Upper lobe of left lung (tissue), 6 donors: ENCODE results near the gene HNMT. TPM values are rescaled to one million over a fixed set of nuclear protein-coding genes. Genes with fewer than 3 reads are reported as not detected.

Experiments used
- ATAC-seq, 2 donors: fragments of 200-7000 bp; cut with Tn5 transposase; one replicate each; pipeline ENCODE4 v1.9.1; 2022; ENCODE audit warnings: mild to moderate bottlenecking in 2 of 2, moderate library complexity in 2 of 2; ENCODE audit not compliant: low FRiP score in 2 of 2
- DNase-seq, 2 donors: peaks; one replicate each; pipeline ENCODE4 v3.0.0-alpha.2; 2019 to 2020
- H3K27ac ChIP-seq, 4 donors: fragments of 200-600 bp; sonication (generic); one replicate each; pipeline ENCODE4 v1.5.1; 2016 to 2019
- H3K27me3 ChIP-seq, 4 donors: fragments of 200-600 bp; sonication (generic); one replicate each; pipeline ENCODE4 v1.5.1; 2017 to 2019
- H3K36me3 ChIP-seq, 4 donors: fragments of 200-600 bp; sonication (generic); one replicate each; pipeline ENCODE4 v1.5.1; 2016 to 2019
- H3K4me1 ChIP-seq, 4 donors: fragments of 200-600 bp; sonication (generic); one replicate each; pipeline ENCODE4 v1.5.1; 2018 to 2019
- H3K4me3 ChIP-seq, 4 donors: fragments of 200-600 bp; sonication (generic); one replicate each; pipeline ENCODE4 v1.5.1; 2017 to 2019; ENCODE audit warnings: mild to moderate bottlenecking in 2 of 4, moderate library complexity in 1 of 4
- H3K9me3 ChIP-seq, 4 donors: fragments of 200-600 bp; sonication (generic); one replicate each; pipeline ENCODE4 v1.5.1; 2018 to 2019
- EP300 ChIP-seq, 4 donors: sonication (generic); formaldehyde crosslinking; IDR thresholded peaks; one replicate each; pipeline ENCODE4 v1.5.1; 2017; ENCODE audit warnings: antibody characterized with exemption in 4 of 4, control low read depth in 2 of 4
- POLR2A ChIP-seq, 4 donors: fragments of 450-650 bp; IDR thresholded peaks; one replicate each; pipeline ENCODE4 v1.5.1; 2016 to 2017; ENCODE audit warnings: antibody characterized with exemption in 4 of 4, mild to moderate bottlenecking in 2 of 4
- POLR2AphosphoS5 ChIP-seq, 2 donors: sonication (generic); formaldehyde crosslinking; IDR thresholded peaks; one replicate each; pipeline ENCODE4 v1.5.1; 2017; ENCODE audit warnings: antibody characterized with exemption in 2 of 2
- WGBS, 2 donors: methylation state at CpG; one replicate each; pipeline ENCODE4 v1.1.5; 2017 to 2018; 5-methylcytosine and 5-hydroxymethylcytosine counted together
- total RNA-seq, 6 donors: library from RNA; depleted of rRNA in 4 of 6; stranded (reverse); fragments of >200 nt in 4 of 6; gene quantifications; one replicate each; pipeline versions ENCODE4 v1.1.0 to v1.2.1, GENCODE V29; 2016 to 2021
- TF ChIP-seq, protein P1 (sequence below), 6 experiments: fragments of 450-650 bp in 4 of 6; fragments of 200-600 bp in 2 of 6; sonication (generic) in 2 of 6; IDR thresholded peaks; one replicate each; pipeline ENCODE4 v1.5.1; 2016 to 2019; ENCODE audit warnings: antibody characterized with exemption in 6 of 6
- donor health status: DM: no; HTN: no; CAD: no; lungs with moderate emphysema.
- donor health status: DM: no; HTN: yes; CAD: no; lungs with severe emphysema.

Gene HNMT
- total RNA-seq, 6 donors from 2014 or later: 36.1 to 81.7 (median 67.5) TPM

GRCh38 chr2:138018866-138019688, 54.8 kb downstream of the HNMT start:
- no peak overlapping the region for H3K4me3 ChIP-seq
- no peak overlapping the region for H3K27ac ChIP-seq
- no peaks in the 10 kb centered on the region for H3K27me3 ChIP-seq
- ATAC-seq: no peak
- H3K4me1 ChIP-seq: no peaks in the 10 kb centered on the region
- DNase-seq: no peak
- TF ChIP-seq POLR2AphosphoS5 (IDR thresholded peaks at IDR 0.05) (no peak), POLR2A (IDR thresholded peaks at IDR 0.05) (no peak), EP300 (IDR thresholded peaks at IDR 0.05) (no peak)
- TF ChIP-seq, protein P1, sequence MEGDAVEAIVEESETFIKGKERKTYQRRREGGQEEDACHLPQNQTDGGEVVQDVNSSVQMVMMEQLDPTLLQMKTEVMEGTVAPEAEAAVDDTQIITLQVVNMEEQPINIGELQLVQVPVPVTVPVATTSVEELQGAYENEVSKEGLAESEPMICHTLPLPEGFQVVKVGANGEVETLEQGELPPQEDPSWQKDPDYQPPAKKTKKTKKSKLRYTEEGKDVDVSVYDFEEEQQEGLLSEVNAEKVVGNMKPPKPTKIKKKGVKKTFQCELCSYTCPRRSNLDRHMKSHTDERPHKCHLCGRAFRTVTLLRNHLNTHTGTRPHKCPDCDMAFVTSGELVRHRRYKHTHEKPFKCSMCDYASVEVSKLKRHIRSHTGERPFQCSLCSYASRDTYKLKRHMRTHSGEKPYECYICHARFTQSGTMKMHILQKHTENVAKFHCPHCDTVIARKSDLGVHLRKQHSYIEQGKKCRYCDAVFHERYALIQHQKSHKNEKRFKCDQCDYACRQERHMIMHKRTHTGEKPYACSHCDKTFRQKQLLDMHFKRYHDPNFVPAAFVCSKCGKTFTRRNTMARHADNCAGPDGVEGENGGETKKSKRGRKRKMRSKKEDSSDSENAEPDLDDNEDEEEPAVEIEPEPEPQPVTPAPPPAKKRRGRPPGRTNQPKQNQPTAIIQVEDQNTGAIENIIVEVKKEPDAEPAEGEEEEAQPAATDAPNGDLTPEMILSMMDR (IDR thresholded peaks at IDR 0.05): no peak
- no peaks in the 10 kb centered on the region for H3K36me3 ChIP-seq
- 84 to 85% methylated on average over 3 of the region's 3 CpGs for WGBS, 2 donors
- no peaks in the 10 kb centered on the region for H3K9me3 ChIP-seq

DNA sequence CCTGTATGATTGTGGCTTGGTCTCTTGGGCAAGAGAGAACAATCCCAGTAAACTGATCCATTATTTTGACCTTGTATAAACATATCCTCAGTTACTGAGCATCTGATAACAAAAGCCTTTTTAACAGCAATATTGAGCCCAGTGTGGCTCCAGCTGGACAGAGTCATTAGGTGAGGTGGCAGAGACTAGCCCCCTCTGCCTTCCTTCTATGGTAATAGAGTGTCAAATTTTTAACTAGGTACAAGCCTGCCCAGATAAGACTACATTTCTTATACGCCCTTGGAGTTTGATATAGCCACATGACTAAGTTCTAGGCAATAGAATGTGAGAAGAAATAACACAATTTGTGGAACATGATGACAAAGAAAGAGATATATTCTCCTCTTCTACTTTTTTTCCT, 56.2 kb downstream of the HNMT start:
- WGBS, 2 donors: 81 to 89% methylated on average over 1 of the region's 1 CpG
- Histone ChIP-seq H3K4me1 (no peaks in the 10 kb centered on the region), H3K9me3 (no peaks in the 10 kb centered on the region), H3K27me3 (no peaks in the 10 kb centered on the region), H3K36me3 (no peaks in the 10 kb centered on the region), H3K4me3 (no peak overlapping the region), H3K27ac (no peak overlapping the region)
- TF ChIP-seq POLR2A (IDR thresholded peaks at IDR 0.05) (no peak), POLR2AphosphoS5 (IDR thresholded peaks at IDR 0.05) (no peak), EP300 (IDR thresholded peaks at IDR 0.05) (no peak)
- TF ChIP-seq, protein P1 (IDR thresholded peaks at IDR 0.05): no peak
- ATAC-seq (no peak), DNase-seq (no peak)

- no peaks in the 10 kb centered on the region for H3K9me3 ChIP-seq
- WGBS, 2 donors: 96 to 100% methylated on average over 1 of the region's 1 CpG
- no peak overlapping the region for H3K4me3 ChIP-seq
- DNase-seq (no peak), ATAC-seq (no peak)
- H3K27ac ChIP-seq: no peak overlapping the region
- no peaks in the 10 kb centered on the region for H3K36me3 ChIP-seq
- TF ChIP-seq EP300 (IDR thresholded peaks at IDR 0.05): no peak
- TF ChIP-seq, protein P1 (IDR thresholded peaks at IDR 0.05): no peak
- TF ChIP-seq POLR2AphosphoS5 (IDR thresholded peaks at IDR 0.05): no peak
- no peak for TF ChIP-seq POLR2A (IDR thresholded peaks at IDR 0.05)
- H3K27me3 ChIP-seq: no peaks in the 10 kb centered on the region
- no peaks in the 10 kb centered on the region for H3K4me1 ChIP-seq
Measured at GRCh38 chr2:138021154-138021553, 56.9 kb downstream of the HNMT start.

- Histone ChIP-seq H3K27me3 (no peaks in the 10 kb centered on the region), H3K4me1 (no peaks in the 10 kb centered on the region), H3K36me3 (no peaks in the 10 kb centered on the region), H3K9me3 (no peaks in the 10 kb centered on the region), H3K27ac (no peak overlapping the region), H3K4me3 (no peak overlapping the region)
- TF ChIP-seq, protein P1 (IDR thresholded peaks at IDR 0.05): no peak
- TF ChIP-seq POLR2AphosphoS5 (IDR thresholded peaks at IDR 0.05): no peak
- TF ChIP-seq EP300 (IDR thresholded peaks at IDR 0.05): no peak
- TF ChIP-seq POLR2A (IDR thresholded peaks at IDR 0.05): no peak
- 70 to 76% methylated on average over 4 of the region's 4 CpGs for WGBS, 2 donors
- no peak for ATAC-seq
- DNase-seq: no peak
Measured at GRCh38 chr2:138023298-138023697, 59.0 kb downstream of the HNMT start.

DNA sequence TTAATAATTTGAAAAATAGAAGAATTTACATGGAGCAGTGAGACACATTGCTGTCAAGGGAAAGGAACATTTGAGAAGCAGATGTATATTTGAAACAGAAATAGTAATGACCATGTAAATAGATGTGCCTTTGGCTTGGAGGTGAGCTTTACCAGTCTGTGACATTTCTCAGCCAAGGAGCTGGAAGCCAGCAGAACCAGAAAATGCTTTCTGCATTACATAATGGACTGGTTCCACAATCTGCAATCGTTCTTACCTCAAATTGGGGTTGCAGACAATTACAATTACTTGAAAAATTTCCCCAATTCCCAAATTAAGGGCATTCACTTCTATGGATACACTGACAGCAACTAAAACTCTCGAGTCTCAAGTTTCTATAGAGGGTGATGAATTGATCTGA, 59.7 kb downstream of the HNMT start:
- Histone ChIP-seq H3K27ac (no peak overlapping the region), H3K36me3 (no peaks in the 10 kb centered on the region), H3K9me3 (no peaks in the 10 kb centered on the region), H3K4me1 (no peaks in the 10 kb centered on the region), H3K27me3 (no peaks in the 10 kb centered on the region), H3K4me3 (no peak overlapping the region)
- TF ChIP-seq, protein P1 (IDR thresholded peaks at IDR 0.05): no peak
- TF ChIP-seq EP300 (IDR thresholded peaks at IDR 0.05): no peak
- TF ChIP-seq POLR2AphosphoS5 (IDR thresholded peaks at IDR 0.05): no peak
- no peak for TF ChIP-seq POLR2A (IDR thresholded peaks at IDR 0.05)
- no peak for DNase-seq
- no peak for ATAC-seq
- WGBS, 2 donors: 61 to 62% methylated on average over 2 of the region's 2 CpGs
